HepG2 (cell line): ENCODE data around the gene MOGAT3. TPM values are rescaled to one million over a fixed set of nuclear protein-coding genes. Genes with fewer than 3 reads are reported as not detected.
A peak's percentile ranks its signal among the peaks of the same experiment; 100 is the strongest.

ENCODE experiments used
- ATAC-seq: fragments of 200-7000 bp; cut with Tn5 transposase; 3 replicates; pipeline ENCODE4 v1.9.1; 2020; ENCODE audit warnings: mild to moderate bottlenecking, moderate library complexity
- Bru-seq: library from RNA; stranded (reverse); fragments of 400-500 nt; gene quantifications from one replicate; lab custom pipeline; 2021; lab: Mats Ljungman, UMichigan
- BruChase-seq, 2 experiments: library from RNA; stranded (reverse); fragments of 400-500 nt; gene quantifications; one replicate each; lab custom pipeline; 2021; lab: Mats Ljungman, UMichigan
- BruUV-seq: library from RNA; stranded (reverse); fragments of 400-500 nt; replicated peaks from 2 replicates; lab custom pipeline; 2021; lab: Mats Ljungman, UMichigan
- CTCF ChIA-PET: fragments of 300-600 bp; formaldehyde crosslinking; extraction: SDS; loops from one replicate; lab custom pipeline; 2021; ENCODE audit warnings: low total read pairs, inconsistent platforms, low intra/inter-chr PET ratio; lab: Yijun Ruan, JAX
- POLR2A ChIA-PET: fragments of 350-600 bp; sonication (Branson Sonifier 250); formaldehyde crosslinking; loops from one replicate; lab custom pipeline; 2020; ENCODE audit warnings: antibody characterized with exemption, inconsistent platforms; lab: Yijun Ruan, JAX
- DNase-seq: peaks from one replicate; pipeline ENCODE4 v3.0.0-alpha.2; 2015; ENCODE audit warnings: low spot score
- FAIRE-seq: peaks from 3 replicates; lab custom pipeline; 2011; peaks lifted over from hg19 to GRCh38; lab: Jason Lieb, UNC
- H2AFZ ChIP-seq: one replicate; pipeline ENCODE4 v1.6.1; 2011; ENCODE audit warnings: low read length, inconsistent platforms
- H3K27ac ChIP-seq: fragments of 300-600 bp; 3 replicates; pipeline ENCODE4 v1.8.0; 2011; ENCODE audit warnings: mixed run types, mild to moderate bottlenecking, mixed read lengths, low read length, inconsistent platforms; ENCODE audit not compliant: insufficient read depth; ENCODE audit errors: extremely low read length
- H3K27me3 ChIP-seq, 2 experiments: fragments of 200-600 bp in 1 of 2; 2 replicates in 1 of 2; 3 replicates in 1 of 2; pipeline versions ENCODE4 v1.6.0 to v1.8.0; 2011; ENCODE audit warnings: low read length in 2 of 2, mild to moderate bottlenecking in 2 of 2, moderate library complexity in 2 of 2, inconsistent platforms in 1 of 2; ENCODE audit not compliant: insufficient read depth in 2 of 2, control insufficient read depth in 1 of 2
- H3K36me3 ChIP-seq, 2 experiments: fragments of 200-600 bp in 1 of 2; replicated peaks in 1 of 2; 2 replicates in 1 of 2; 3 replicates in 1 of 2; pipeline versions ENCODE4 v1.5.1 to v1.8.0; 2011; ENCODE audit warnings: low read length in 2 of 2, inconsistent platforms in 1 of 2; ENCODE audit not compliant: insufficient read depth in 2 of 2, control insufficient read depth in 1 of 2
- H3K4me1 ChIP-seq: 2 replicates; pipeline ENCODE4 v1.5.1; 2012; ENCODE audit warnings: low read length, inconsistent platforms; ENCODE audit not compliant: insufficient read depth
- H3K4me2 ChIP-seq: 2 replicates; pipeline ENCODE4 v1.6.0; 2011; ENCODE audit warnings: low read depth, low read length, inconsistent platforms
- H3K4me3 ChIP-seq, 3 experiments: fragments of 200-600 bp in 1 of 3; sonication (generic), shearing (Covaris generic) in 1 of 3; replicated peaks in 1 of 3; 2 replicates each; pipeline ENCODE4 v1.5.1; 2011 to 2016; ENCODE audit warnings: low read length in 3 of 3, inconsistent platforms in 2 of 3, low read depth in 2 of 3, mild to moderate bottlenecking in 2 of 3, control low read depth in 1 of 3, mixed read lengths in 1 of 3; ENCODE audit not compliant: insufficient read depth in 1 of 3
- H3K79me2 ChIP-seq: one replicate; pipeline ENCODE4 v1.6.1; 2011; ENCODE audit warnings: low read length, inconsistent platforms; ENCODE audit not compliant: insufficient read depth
- H3K9ac ChIP-seq: 2 replicates; pipeline ENCODE4 v1.6.0; 2011; ENCODE audit warnings: mild to moderate bottlenecking, low read depth, low read length, inconsistent platforms; ENCODE audit not compliant: insufficient read depth
- H3K9me3 ChIP-seq: 2 replicates; pipeline ENCODE4 v1.5.1; 2012; ENCODE audit warnings: mild to moderate bottlenecking, low read length
- H4K20me1 ChIP-seq: 2 replicates; pipeline ENCODE4 v1.6.0; 2011; ENCODE audit warnings: inconsistent platforms, mild to moderate bottlenecking, low read length, moderate library complexity; ENCODE audit not compliant: insufficient read depth
- AHR ChIP-seq: IDR thresholded peaks from 2 replicates; pipeline ENCODE4 v1.6.1; 2018; ENCODE audit warnings: missing genetic modification reagents, missing compliant biosample characterization
- CBX5 ChIP-seq: sonication (generic); formaldehyde crosslinking; IDR thresholded peaks from 2 replicates; pipeline ENCODE4 v1.4.0; 2020; ENCODE audit warnings: missing genetic modification reagents, borderline replicate concordance
- FOXP4 ChIP-seq: sonication (generic); formaldehyde crosslinking; IDR thresholded peaks from 2 replicates; pipeline ENCODE4 v1.4.0; 2020; ENCODE audit warnings: missing genetic modification reagents
- IRX3 ChIP-seq: sonication (generic); formaldehyde crosslinking; IDR thresholded peaks from 2 replicates; pipeline ENCODE4 v1.8.1; 2023; ENCODE audit warnings: mild to moderate bottlenecking, low read depth, missing genetic modification reagents, borderline replicate concordance
- MBD4 ChIP-seq: IDR thresholded peaks from 2 replicates; pipeline ENCODE4 v1.6.1; 2012; ENCODE audit warnings: low read length, inconsistent platforms, borderline replicate concordance
- SNAPC4 ChIP-seq: sonication (generic); formaldehyde crosslinking; IDR thresholded peaks from 2 replicates; pipeline ENCODE4 v1.4.0; 2020; ENCODE audit warnings: mild to moderate bottlenecking, missing genetic modification reagents
- ZNF317 ChIP-seq: sonication (generic); formaldehyde crosslinking; IDR thresholded peaks from 2 replicates; pipeline ENCODE4 v1.5.0; 2020; ENCODE audit warnings: mild to moderate bottlenecking, missing genetic modification reagents
- WGBS: methylation state at CpG from one replicate; pipeline ENCODE4 v1.1.6; 2017; ENCODE audit warnings: low lambda C conversion rate; 5-methylcytosine and 5-hydroxymethylcytosine counted together
- in situ Hi-C: cut with HindIII; loops from 2 replicates; pipeline ENCODE4 v1.10.0; 2017; ENCODE audit warnings: low pct_unique_long_range_greater_than_20kb; ENCODE audit not compliant: extremely low pct_ligation_motif_present
- intact Hi-C: fragments of 100-400 bp; cut with micrococcal nuclease; formaldehyde crosslinking; loops from one replicate; pipeline ENCODE4 v1.10.0; 2022; ENCODE audit not compliant: unreplicated experiment
- long read RNA-seq, 2 experiments: library from RNA in 1 of 2; library from polyadenylated mRNA in 1 of 2; stranded (forward) in 1 of 2; unstranded in 1 of 2; transcript quantifications; one replicate each; pipeline ENCODE4 v2.0.0, GENCODE V29; 2019 to 2022
- polyA minus RNA-seq, 3 experiments: library from RNA; depleted of rRNA, polyadenylated mRNA; stranded (reverse); fragments of >200 nt; gene quantifications; 2 replicates each; pipeline ENCODE4 v1.2.3, GENCODE V29; 2011; ENCODE audit warnings: low replicate concordance in 1 of 3
- polyA plus RNA-seq, 8 experiments: library from polyadenylated mRNA; depleted of rRNA in 3 of 8; stranded (reverse) in 7 of 8; unstranded in 1 of 8; fragments of >200 nt; fragmentation: Illumina TruSeq in 4 of 8; extraction: Trizol in 4 of 8; gene quantifications; 2 replicates each; pipeline versions ENCODE4 v1.2.1 to v1.2.3, GENCODE V29; 2011 to 2016; ENCODE audit warnings: low read depth in 4 of 8, missing spikeins in 1 of 8, mixed read lengths in 1 of 8; ENCODE audit not compliant: insufficient read depth in 1 of 8
- total RNA-seq, 5 experiments: library from RNA; depleted of rRNA; stranded (reverse); fragments of >200 nt; fragmentation: Illumina TruSeq; extraction: Trizol; gene quantifications; 2 replicates each; pipeline ENCODE4 v1.2.3, GENCODE V29; 2016; ENCODE audit warnings: low read depth in 1 of 5

The MOGAT3 gene, protein sequence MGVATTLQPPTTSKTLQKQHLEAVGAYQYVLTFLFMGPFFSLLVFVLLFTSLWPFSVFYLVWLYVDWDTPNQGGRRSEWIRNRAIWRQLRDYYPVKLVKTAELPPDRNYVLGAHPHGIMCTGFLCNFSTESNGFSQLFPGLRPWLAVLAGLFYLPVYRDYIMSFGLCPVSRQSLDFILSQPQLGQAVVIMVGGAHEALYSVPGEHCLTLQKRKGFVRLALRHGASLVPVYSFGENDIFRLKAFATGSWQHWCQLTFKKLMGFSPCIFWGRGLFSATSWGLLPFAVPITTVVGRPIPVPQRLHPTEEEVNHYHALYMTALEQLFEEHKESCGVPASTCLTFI
- total RNA-seq (2016; rRNA removed; fragmentation: Illumina TruSeq; extraction: Trizol) (5.5 and 22.5 TPM in 2 replicates), polyA plus RNA-seq (2011; rRNA removed) (30.5 and 39.2 TPM in 2 replicates), polyA minus RNA-seq (2011; rRNA and poly(A)+ RNA removed; ENCODE audit: low replicate concordance) (121 TPM in 1 of 2 replicates, not detected in the other), Bru-seq, nascent RNA (percentile 76 among the genes with signal in this experiment), BruChase-seq, experiment 1, labeled RNA remaining after a 6-hour chase (percentile 71 among the genes with signal in this experiment), BruChase-seq, experiment 2, labeled RNA remaining after a 2-hour chase (percentile 69 among the genes with signal in this experiment)
- total RNA-seq (2016; cell fraction: cytosol; rRNA removed; fragmentation: Illumina TruSeq; extraction: Trizol; ENCODE audit: low read depth): 4.9 TPM in 2 replicates
- total RNA-seq (2016; cell fraction: insoluble cytoplasmic fraction; rRNA removed; fragmentation: Illumina TruSeq; extraction: Trizol): 5.7 and 22.7 TPM in 2 replicates
- total RNA-seq (2016; cell fraction: membrane; rRNA removed; fragmentation: Illumina TruSeq; extraction: Trizol): 4.8 and 5.0 TPM in 2 replicates
- 38.2 and 46.4 TPM in 2 replicates for total RNA-seq (2016; cell fraction: nucleus; rRNA removed; fragmentation: Illumina TruSeq; extraction: Trizol)
- 16.6 and 17.2 TPM in 2 replicates for polyA plus RNA-seq (2011; cell fraction: cytosol; rRNA removed)
- 82.9 and 84.5 TPM in 2 replicates for polyA plus RNA-seq (2011; cell fraction: nucleus; rRNA removed)
- polyA plus RNA-seq (2012): 17.1 and 24.2 TPM in 2 replicates
- polyA plus RNA-seq (2016; cell fraction: cytosol; fragmentation: Illumina TruSeq; extraction: Trizol; ENCODE audit: low read depth): 1.8 and 2.5 TPM in 2 replicates
- 5.6 and 6.9 TPM in 2 replicates for polyA plus RNA-seq (2016; cell fraction: insoluble cytoplasmic fraction; fragmentation: Illumina TruSeq; extraction: Trizol; ENCODE audit: low read depth)
- 2.9 and 3.0 TPM in 2 replicates for polyA plus RNA-seq (2016; cell fraction: membrane; fragmentation: Illumina TruSeq; extraction: Trizol; ENCODE audit: low read depth)
- polyA plus RNA-seq (2016; cell fraction: nucleus; fragmentation: Illumina TruSeq; extraction: Trizol; ENCODE audit: insufficient read depth, low read depth): 38.7 and 42.5 TPM in 2 replicates
- 14.9 and 15.6 TPM in 2 replicates for polyA minus RNA-seq (2011; cell fraction: cytosol; rRNA and poly(A)+ RNA removed)
- polyA minus RNA-seq (2011; cell fraction: nucleus; rRNA and poly(A)+ RNA removed): 233 and 284 TPM in 2 replicates
- long read RNA-seq, experiment 1, partial matches to known transcripts: 0 of 5 reads
- long read RNA-seq, experiment 1, other reads (novel, unspliced or antisense): 2 of 5 reads
- long read RNA-seq, experiment 2, transcript MOGAT3-201 (7 exons, 2,132 nt): major isoform, 12 of 40 reads
- long read RNA-seq, experiment 2, partial matches to known transcripts: 3 of 40 reads
- long read RNA-seq, experiment 2, other reads (novel, unspliced or antisense): 25 of 40 reads

- Histone ChIP-seq H3K9me3 (no peaks in the 10 kb centered on the region), H3K4me1 (peaks cover 49% of the 10 kb centered on the region), H2AFZ (no peak within 1 kb of the TSS), H3K36me3 (peaks cover 4 to 6% of the 10 kb centered on the region in 2 experiments; a peak in 3 of 5 replicates), H3K9ac (peak within 1 kb of the TSS; percentile 89), H3K4me3 (peak within 1 kb of the TSS; percentile 74 to 87 (median 84)), H4K20me1 (peaks cover 3% of the 10 kb centered on the region; the same call in 1 of the 2 replicates), H3K79me2 (peaks cover 12% of the 10 kb centered on the region), H3K27me3 (no peaks in the 10 kb centered on the region; a peak in 1 of 5 replicates), H3K27ac (peak within 1 kb of the TSS; percentile 99), H3K4me2 (peak within 1 kb of the TSS; percentile 91)
- ChIA-PET CTCF (interaction anchor here (1.1 kb wide), 1 partner anchor 9 kb away, joined by 6 read pairs; no protein-coding TSS in a partner anchor), POLR2A (interaction anchor here (0.5 to 11.6 kb wide), 18 partner anchors 7 to 349 kb away, joined by 3 to 202 read pairs (median 4); partner anchors contain the start of genes CLDN15, FIS1, PLOD3 and SRRT)
- no TSS peak for BruUV-seq
- DNase-seq: peak; percentile 98
- ATAC-seq: peak; percentile 89
- intact Hi-C loops (loop anchor here (2.0 kb wide), 1 partner anchor 16 kb away; the partner anchor contains the start of gene PLOD3), in situ Hi-C loops (no loop called here)
- WGBS: under 1% methylated on average over 20 of the region's 21 CpGs
- FAIRE-seq: peak; percentile 99
- no peak; the same call in 1 of the 2 replicates for TF ChIP-seq ZNF317 (CRISPR knock-in tag)
- no peak for TF ChIP-seq SNAPC4
- TF ChIP-seq CBX5: peak; percentile 70
- TF ChIP-seq FOXP4: peak; percentile 75
- TF ChIP-seq AHR: 0 out of 2 replicates have a peak, but pooled peaks have one; percentile 42
- no peak for TF ChIP-seq MBD4
- TF ChIP-seq IRX3 (CRISPR knock-in tag): no peak
Measured at GRCh38 chr7:101200862-101201599, at the start of gene MOGAT3. Gene MOGAT3, minus strand, starts transcription at chr7:101201036. Its CDS starts 182 bp downstream, at chr7:101200854.
